ENCODE results near the gene WDR36. TPM values are rescaled to one million over a fixed set of nuclear protein-coding genes. Genes with fewer than 3 reads are reported as not detected.

WDR36 gene
- total RNA-seq, 6 experiments from 2014 or later, result 12.7 to 17.5 (median 16.5) TPM

- Histone ChIP-seq H3K36me3 (no peaks in the 10 kb centered on the region), H3K4me1 (peaks cover 0 to 11% (median 0%) of the 10 kb centered on the region in 4 donors), H3K4me3 (peak overlapping the region in 2 of 3 donors; percentile 59 to 63), H3K9me3 (no peaks in the 10 kb centered on the region), H3K27me3 (no peaks in the 10 kb centered on the region), H3K27ac (no peak overlapping the region)
- no peak for DNase-seq
- TF ChIP-seq CTCF (IDR thresholded peaks at IDR 0.05) (no peak), POLR2A (IDR thresholded peaks at IDR 0.05) (no peak)
- ATAC-seq, result no peak
- intact Hi-C loops (cut with DNase I), result no loop called here
- 54% methylated on average over 2 of the region's 2 CpGs for WGBS (ENCODE audit: insufficient coverage, low coverage, low lambda C conversion rate, missing lambda C conversion rate)
These were observed 17.9 kb upstream of the WDR36 start for GRCh38 chr5:111074244-111074643.

- Histone ChIP-seq H3K4me1 (peaks cover 0 to 10% (median 0%) of the 10 kb centered on the region in 4 donors), H3K27ac (no peak overlapping the region), H3K4me3 (no peak overlapping the region), H3K36me3 (no peaks in the 10 kb centered on the region), H3K9me3 (no peaks in the 10 kb centered on the region), H3K27me3 (no peaks in the 10 kb centered on the region)
- no peak for TF ChIP-seq CTCF (IDR thresholded peaks at IDR 0.05)
- TF ChIP-seq POLR2A (IDR thresholded peaks at IDR 0.05), result no peak
- intact Hi-C loops (cut with DNase I), result no loop called here
- ATAC-seq (peak in 1 of 4 donors; percentile 8), DNase-seq (no peak)
These were observed 16.6 kb upstream of the WDR36 start for GRCh38 chr5:111075520-111075919.

- ATAC-seq, result no peak
- no peak for TF ChIP-seq POLR2A (IDR thresholded peaks at IDR 0.05)
- TF ChIP-seq CTCF (IDR thresholded peaks at IDR 0.05), result no peak
- 13% methylated on average over 1 of the region's 1 CpG for WGBS (ENCODE audit: insufficient coverage, low coverage, low lambda C conversion rate, missing lambda C conversion rate)
These were observed 16.1 kb upstream of the WDR36 start for GRCh38 chr5:111076091-111076490.

GRCh38 chr5:111077678-111078077 lies 14.5 kb upstream of the WDR36 start:
- WGBS (ENCODE audit: insufficient coverage, low coverage, low lambda C conversion rate, missing lambda C conversion rate), result 66% methylated on average over 2 of the region's 2 CpGs
- Histone ChIP-seq H3K27me3 (no peaks in the 10 kb centered on the region), H3K4me1 (peaks cover 0 to 6% (median 0%) of the 10 kb centered on the region in 4 donors), H3K27ac (no peak overlapping the region), H3K9me3 (no peaks in the 10 kb centered on the region), H3K36me3 (no peaks in the 10 kb centered on the region), H3K4me3 (no peak overlapping the region)
- no peak for ATAC-seq
- intact Hi-C loops (cut with DNase I), result no loop called here
- TF ChIP-seq CTCF (IDR thresholded peaks at IDR 0.05) (no peak), POLR2A (IDR thresholded peaks at IDR 0.05) (no peak)
- no peak for DNase-seq

More at GRCh38 chr5:111076091-111076490, 16.1 kb upstream of the WDR36 start:
- Histone ChIP-seq H3K36me3 (no peaks in the 10 kb centered on the region), H3K27me3 (no peaks in the 10 kb centered on the region), H3K9me3 (no peaks in the 10 kb centered on the region), H3K27ac (no peak overlapping the region), H3K4me3 (no peak overlapping the region), H3K4me1 (peaks cover 0 to 6% (median 0%) of the 10 kb centered on the region in 4 donors)
- DNase-seq, result no peak
- intact Hi-C loops (cut with DNase I), result no loop called here

- 80% methylated on average over 1 of the region's 1 CpG for WGBS (ENCODE audit: insufficient coverage, low coverage, low lambda C conversion rate, missing lambda C conversion rate)
- intact Hi-C loops (cut with DNase I), result no loop called here
These were observed 12.3 kb upstream of the WDR36 start for GRCh38 chr5:111079846-111080245.

More at GRCh38 chr5:111079846-111080245, 12.3 kb upstream of the WDR36 start:
- Histone ChIP-seq H3K4me3 (no peak overlapping the region), H3K4me1 (no peaks in the 10 kb centered on the region), H3K9me3 (no peaks in the 10 kb centered on the region), H3K36me3 (no peaks in the 10 kb centered on the region), H3K27me3 (no peaks in the 10 kb centered on the region), H3K27ac (no peak overlapping the region)
- DNase-seq, result no peak
- no peak for TF ChIP-seq CTCF (IDR thresholded peaks at IDR 0.05)
- ATAC-seq, result no peak
